HepG2 (cell line): ENCODE measurements around the gene GJC2. TPM values are rescaled to one million over a fixed set of nuclear protein-coding genes. Genes with fewer than 3 reads are reported as not detected.

Experiments
- AHDC1 ChIP-seq: sonication (generic); formaldehyde crosslinking; IDR thresholded peaks from 2 replicates; pipeline ENCODE4 v1.5.1; 2020; ENCODE audit warnings: mild to moderate bottlenecking, missing genetic modification reagents, borderline replicate concordance
- FOSL2 ChIP-seq: sonication (generic); formaldehyde crosslinking; IDR thresholded peaks from 2 replicates; pipeline ENCODE4 v1.4.0; 2020; ENCODE audit warnings: missing genetic modification reagents
- FOXO1 ChIP-seq: sonication (generic); formaldehyde crosslinking; IDR thresholded peaks from 2 replicates; pipeline ENCODE4 v1.4.0; 2020; ENCODE audit warnings: missing genetic modification reagents
- GLI4 ChIP-seq: sonication (generic); formaldehyde crosslinking; IDR thresholded peaks from 2 replicates; pipeline ENCODE4 v1.5.1; 2020; ENCODE audit warnings: missing genetic modification reagents, mild to moderate bottlenecking, moderate library complexity, borderline replicate concordance
- KLF15 ChIP-seq: sonication (generic); formaldehyde crosslinking; IDR thresholded peaks from 2 replicates; pipeline ENCODE4 v1.8.1; 2023; ENCODE audit warnings: borderline replicate concordance, mild to moderate bottlenecking, inconsistent platforms, missing genetic modification reagents, mixed read lengths
- NPAS2 ChIP-seq: sonication (generic); formaldehyde crosslinking; IDR thresholded peaks from 2 replicates; pipeline ENCODE4 v1.8.0; 2022; ENCODE audit warnings: mild to moderate bottlenecking, missing genetic modification reagents, borderline replicate concordance
- PHF21A ChIP-seq: sonication (generic); formaldehyde crosslinking; IDR thresholded peaks from 2 replicates; pipeline ENCODE4 v1.5.0; 2020; ENCODE audit warnings: mild to moderate bottlenecking, missing genetic modification reagents
- RFXANK ChIP-seq: IDR thresholded peaks from 2 replicates; pipeline ENCODE4 v1.6.1; 2016
- SMC3 ChIP-seq: IDR thresholded peaks from 2 replicates; pipeline ENCODE4 v1.6.1; 2011; ENCODE audit warnings: low read length, improper control_type of control experiment
- SYNCRIP ChIP-seq: fragments of 200-400 bp; formaldehyde crosslinking; IDR thresholded peaks from 2 replicates; pipeline ENCODE4 v1.6.1; 2018; ENCODE audit warnings: mild to moderate bottlenecking, low read depth, low read length; ENCODE audit not compliant: insufficient read depth
- TBX3 ChIP-seq: fragments of 450-650 bp; IDR thresholded peaks from 2 replicates; pipeline ENCODE4 v1.6.1; 2017; ENCODE audit warnings: antibody characterized with exemption, mild to moderate bottlenecking, inconsistent platforms, borderline replicate concordance
- ZBTB14 ChIP-seq: sonication (generic); formaldehyde crosslinking; IDR thresholded peaks from 2 replicates; pipeline ENCODE4 v1.4.0; 2020; ENCODE audit warnings: missing genetic modification reagents
- ZFP36L1 ChIP-seq: sonication (generic); formaldehyde crosslinking; IDR thresholded peaks from 2 replicates; pipeline ENCODE4 v1.8.0; 2022; ENCODE audit warnings: mild to moderate bottlenecking, missing genetic modification reagents, moderate library complexity
- ZNF724P ChIP-seq: sonication (generic); formaldehyde crosslinking; IDR thresholded peaks from 2 replicates; pipeline ENCODE4 v1.8.0; 2022; ENCODE audit warnings: missing genetic modification reagents, borderline replicate concordance
- ZNF761 ChIP-seq: sonication (generic); formaldehyde crosslinking; conservative IDR thresholded peaks from 2 replicates; pipeline ENCODE4 v1.4.0; 2020; ENCODE audit warnings: mild to moderate bottlenecking, missing genetic modification reagents
- polyA plus RNA-seq, 8 experiments: library from polyadenylated mRNA; depleted of rRNA in 3 of 8; stranded (reverse) in 7 of 8; unstranded in 1 of 8; fragments of >200 nt; fragmentation: Illumina TruSeq in 4 of 8; extraction: Trizol in 4 of 8; gene quantifications; 2 replicates each; pipeline versions ENCODE4 v1.2.1 to v1.2.3, GENCODE V29; 2011 to 2016; ENCODE audit warnings: low read depth in 4 of 8, missing spikeins in 1 of 8, mixed read lengths in 1 of 8; ENCODE audit not compliant: insufficient read depth in 1 of 8
- total RNA-seq, 5 experiments: library from RNA; depleted of rRNA; stranded (reverse); fragments of >200 nt; fragmentation: Illumina TruSeq; extraction: Trizol; gene quantifications; 2 replicates each; pipeline ENCODE4 v1.2.3, GENCODE V29; 2016; ENCODE audit warnings: low read depth in 1 of 5
- TF ChIP-seq, protein P1 (sequence below): sonication (generic); formaldehyde crosslinking; conservative IDR thresholded peaks from 2 replicates; pipeline ENCODE4 v1.8.0; 2022; ENCODE audit warnings: missing genetic modification reagents

Gene GJC2
- total and polyA plus RNA-seq, 2 of the 13 experiments (the other 11 are each of a cell fraction or from before 2014, with no cell fraction given): 1.6 to 3.8 TPM

DNA sequence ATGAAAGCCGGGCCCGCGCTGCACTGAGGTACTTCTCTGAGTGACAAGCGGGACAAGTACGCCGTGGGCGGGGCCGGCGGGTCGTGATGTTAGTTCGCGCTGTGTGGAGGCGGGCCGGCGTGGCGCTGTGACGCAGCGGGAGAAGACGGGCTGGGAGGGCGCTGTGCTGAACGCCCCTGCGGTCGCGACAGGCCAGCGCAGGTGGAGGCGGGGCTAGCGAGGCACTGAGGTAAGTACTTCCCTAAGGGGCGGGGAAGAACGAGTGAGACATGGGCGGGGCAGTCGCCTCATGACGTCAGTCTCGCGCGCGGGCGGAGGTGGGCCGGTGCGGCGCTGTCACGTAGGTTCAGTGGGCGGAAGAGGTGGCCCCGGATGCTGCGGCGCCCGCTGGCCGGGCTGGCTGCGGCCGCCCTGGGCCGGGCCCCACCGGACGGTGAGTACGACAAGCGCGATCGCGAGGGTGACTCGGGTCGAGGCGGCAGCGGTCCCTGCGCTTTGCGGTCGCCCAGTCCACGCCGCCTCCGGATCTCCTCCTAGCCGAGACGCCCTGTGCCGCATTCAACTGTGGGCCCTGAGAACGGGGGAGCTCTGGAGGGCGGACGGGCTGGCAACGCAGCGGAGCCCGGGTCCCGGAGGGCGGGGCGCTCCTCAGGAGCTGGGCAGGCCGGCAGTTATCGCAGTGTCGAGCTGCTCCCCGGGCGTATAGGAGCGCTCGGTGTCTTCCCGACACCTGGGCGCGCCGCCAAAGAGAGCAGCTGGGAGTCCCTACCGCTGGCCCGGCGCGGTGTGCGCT, 9.6 kb upstream of the GJC2 start, which contains the start of gene GUK1 (continued):
- no peak for TF ChIP-seq AHDC1 (CRISPR knock-in tag)
- TF ChIP-seq FOXO1 (CRISPR knock-in tag): peak; percentile 45; the same call in 1 of the 2 replicates
- TF ChIP-seq FOSL2 (CRISPR knock-in tag): peak; percentile 54
- TF ChIP-seq NPAS2 (CRISPR knock-in tag): no peak
- peak; percentile 27; the same call in 1 of the 2 replicates for TF ChIP-seq ZNF724P
- TF ChIP-seq, protein P1, sequence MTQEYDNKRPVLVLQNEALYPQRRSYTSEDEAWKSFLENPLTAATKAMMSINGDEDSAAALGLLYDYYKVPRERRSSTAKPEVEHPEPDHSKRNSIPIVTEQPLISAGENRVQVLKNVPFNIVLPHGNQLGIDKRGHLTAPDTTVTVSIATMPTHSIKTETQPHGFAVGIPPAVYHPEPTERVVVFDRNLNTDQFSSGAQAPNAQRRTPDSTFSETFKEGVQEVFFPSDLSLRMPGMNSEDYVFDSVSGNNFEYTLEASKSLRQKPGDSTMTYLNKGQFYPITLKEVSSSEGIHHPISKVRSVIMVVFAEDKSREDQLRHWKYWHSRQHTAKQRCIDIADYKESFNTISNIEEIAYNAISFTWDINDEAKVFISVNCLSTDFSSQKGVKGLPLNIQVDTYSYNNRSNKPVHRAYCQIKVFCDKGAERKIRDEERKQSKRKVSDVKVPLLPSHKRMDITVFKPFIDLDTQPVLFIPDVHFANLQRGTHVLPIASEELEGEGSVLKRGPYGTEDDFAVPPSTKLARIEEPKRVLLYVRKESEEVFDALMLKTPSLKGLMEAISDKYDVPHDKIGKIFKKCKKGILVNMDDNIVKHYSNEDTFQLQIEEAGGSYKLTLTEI (CRISPR knock-in tag): no peak
- TF ChIP-seq KLF15: no peak
- TF ChIP-seq SYNCRIP: no peak
- no peak for TF ChIP-seq GLI4 (CRISPR knock-in tag)
- peak; percentile 31 for TF ChIP-seq PHF21A (CRISPR knock-in tag)
- TF ChIP-seq ZNF761 (CRISPR knock-in tag): 0 out of 2 replicates have a peak, but pooled peaks have one; percentile 53
- TF ChIP-seq SMC3: no peak
- peak; percentile 82; the same call in 1 of the 2 replicates for TF ChIP-seq ZFP36L1
- TF ChIP-seq ZBTB14 (CRISPR knock-in tag): no peak
- peak; percentile 57; the same call in 1 of the 2 replicates for TF ChIP-seq TBX3
- no peak for TF ChIP-seq RFXANK (CRISPR knock-in tag)
